Lower leg skin (tissue), 4 donors: Measurements from ENCODE around the gene CTDNEP1. TPM values are rescaled to one million over a fixed set of nuclear protein-coding genes. Genes with fewer than 3 reads are reported as not detected.

Experiments used
- DNase-seq, 2 donors: peaks; one replicate each; pipeline ENCODE4 v3.0.0-alpha.2; 2019; ENCODE audit warnings: low spot score in 2 of 2
- H3K4me3 ChIP-seq: fragments of 200-600 bp; sonication (generic); 2 replicates; pipeline ENCODE4 v1.5.1; 2017; ENCODE audit warnings: mild to moderate bottlenecking, low read depth; ENCODE audit not compliant: poor library complexity, severe bottlenecking
- CTCF ChIP-seq, 3 donors: fragments of 450-650 bp; IDR thresholded peaks; one replicate each; pipeline ENCODE4 v1.5.1; 2016; ENCODE audit warnings: antibody characterized with exemption in 3 of 3, mild to moderate bottlenecking in 3 of 3, moderate library complexity in 2 of 3
- POLR2A ChIP-seq, 2 donors: fragments of 450-650 bp; IDR thresholded peaks; one replicate each; pipeline ENCODE4 v1.6.1; 2016 to 2017; ENCODE audit warnings: antibody characterized with exemption in 2 of 2, mild to moderate bottlenecking in 1 of 2, moderate library complexity in 1 of 2
- WGBS, 2 donors: methylation state at CpG; one replicate each; pipeline ENCODE4 v1.1.5; 2018; 5-methylcytosine and 5-hydroxymethylcytosine counted together
- intact Hi-C: fragments of 100-400 bp; cut with DNase I; formaldehyde crosslinking; loops from one replicate; pipeline ENCODE4 v1.15.0; 2023; ENCODE audit warnings: low total_unique reads
- total RNA-seq, 4 donors: library from RNA; depleted of rRNA; stranded (reverse); fragments of >200 nt; gene quantifications; one replicate each; pipeline ENCODE4 v1.1.0, GENCODE V29; 2016

The CTDNEP1 gene
- total RNA-seq, 4 donors from 2014 or later, result 55.3 to 79.2 (median 70.4) TPM

- no peak overlapping the region for H3K4me3 ChIP-seq
- TF ChIP-seq CTCF (IDR thresholded peaks at IDR 0.05) (no peak), POLR2A (IDR thresholded peaks at IDR 0.05) (no peak)
- intact Hi-C loops, result no loop called here
- WGBS, 2 donors, result 75 to 77% methylated on average over 10 of the region's 10 CpGs
- DNase-seq, result no peak
These were observed 27.4 kb downstream of the CTDNEP1 start for GRCh38 chr17:7224110-7224509.

GRCh38 chr17:7223375-7223774, 28.2 kb downstream of the CTDNEP1 start:
- no peak overlapping the region for H3K4me3 ChIP-seq
- no peak for DNase-seq
- intact Hi-C loops, result no loop called here
- TF ChIP-seq POLR2A (IDR thresholded peaks at IDR 0.05) (no peak), CTCF (IDR thresholded peaks at IDR 0.05) (no peak)
- WGBS, 2 donors, result 69 to 82% methylated on average over 4 of the region's 4 CpGs

- H3K4me3 ChIP-seq, result no peak overlapping the region
- DNase-seq, result no peak
- WGBS, 2 donors, result 64 to 78% methylated on average over 7 of the region's 7 CpGs
- TF ChIP-seq POLR2A (IDR thresholded peaks at IDR 0.05) (no peak), CTCF (IDR thresholded peaks at IDR 0.05) (no peak)
- intact Hi-C loops, result no loop called here
These were observed 28.6 kb downstream of the CTDNEP1 start for GRCh38 chr17:7222972-7223292.

GRCh38 chr17:7222093-7222971, 29.2 kb downstream of the CTDNEP1 start:
- no peak overlapping the region for H3K4me3 ChIP-seq
- TF ChIP-seq CTCF (IDR thresholded peaks at IDR 0.05) (no peak), POLR2A (IDR thresholded peaks at IDR 0.05) (no peak)
- intact Hi-C loops, result no loop called here
- DNase-seq, result no peak
- WGBS, 2 donors, result 67 to 71% methylated on average over 15 of the region's 15 CpGs

GRCh38 chr17:7221278-7222092, 30.0 kb downstream of the CTDNEP1 start:
- no peak for DNase-seq
- intact Hi-C loops, result no loop called here
- 60 to 61% methylated on average over 10 of the region's 10 CpGs for WGBS, 2 donors
- TF ChIP-seq POLR2A (IDR thresholded peaks at IDR 0.05) (no peak), CTCF (IDR thresholded peaks at IDR 0.05) (no peak)
- no peak overlapping the region for H3K4me3 ChIP-seq
